ENCODE results near the gene SIRT2. TPM values are rescaled to one million over a fixed set of nuclear protein-coding genes. Genes with fewer than 3 reads are reported as not detected.

Gene SIRT2
- total RNA-seq, 2 experiments from 2014 or later = 25.5 to 32.1 TPM

DNA sequence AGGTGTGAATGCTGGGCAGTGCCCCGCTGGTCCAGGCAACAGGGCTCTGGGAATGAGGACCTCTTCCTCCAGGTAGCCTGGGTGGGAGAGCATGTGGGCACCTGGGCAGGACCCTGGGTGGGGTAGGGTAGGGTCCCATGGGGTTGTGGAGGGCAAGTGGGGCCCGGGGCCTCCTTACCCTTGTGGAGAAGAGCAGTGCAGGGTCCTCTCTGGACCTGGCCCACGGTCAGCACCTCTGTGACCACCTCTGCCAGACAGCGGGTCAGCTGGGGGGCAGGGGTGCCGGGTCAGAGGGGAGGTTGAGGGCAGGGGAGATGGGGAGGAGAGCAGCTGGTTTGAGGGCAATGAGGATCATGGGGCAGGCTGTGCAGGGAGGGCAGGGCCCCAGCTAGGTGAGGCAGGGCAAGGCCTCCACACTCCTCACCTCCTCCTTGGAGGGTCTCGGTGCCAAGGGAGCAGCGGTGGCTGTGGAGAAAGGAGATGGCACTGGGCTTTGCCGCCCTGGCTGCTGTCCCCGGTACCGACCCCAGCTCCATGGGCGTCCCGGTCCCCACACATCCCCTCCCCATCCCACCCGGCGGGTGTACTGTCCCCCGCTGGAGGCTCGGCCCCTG is 12.1 kb upstream of the SIRT2 start:
- no peaks in the 10 kb centered on the region for H4K20me1 ChIP-seq (ENCODE audit: insufficient read depth, low read length)
- H3K4me3 ChIP-seq (ENCODE audit: low read depth, low read length, poor library complexity, severe bottlenecking) = no peak overlapping the region
- no peak overlapping the region for H3K4me2 ChIP-seq (ENCODE audit: low read length)
- no peaks in the 10 kb centered on the region for H3K79me2 ChIP-seq (ENCODE audit: insufficient read depth, low read depth, low read length)
- H3K9me3 ChIP-seq (ENCODE audit: low read length) = no peaks in the 10 kb centered on the region
- no peaks in the 10 kb centered on the region for H3K4me1 ChIP-seq (ENCODE audit: insufficient read depth, low read length, poor library complexity, severe bottlenecking)
- H3K27ac ChIP-seq (ENCODE audit: low read depth, low read length, poor library complexity, severe bottlenecking) = no peak overlapping the region
- peaks cover 18% of the 10 kb centered on the region for H3K36me3 ChIP-seq (ENCODE audit: insufficient read depth, low read length)
- TF ChIP-seq, protein P1, sequence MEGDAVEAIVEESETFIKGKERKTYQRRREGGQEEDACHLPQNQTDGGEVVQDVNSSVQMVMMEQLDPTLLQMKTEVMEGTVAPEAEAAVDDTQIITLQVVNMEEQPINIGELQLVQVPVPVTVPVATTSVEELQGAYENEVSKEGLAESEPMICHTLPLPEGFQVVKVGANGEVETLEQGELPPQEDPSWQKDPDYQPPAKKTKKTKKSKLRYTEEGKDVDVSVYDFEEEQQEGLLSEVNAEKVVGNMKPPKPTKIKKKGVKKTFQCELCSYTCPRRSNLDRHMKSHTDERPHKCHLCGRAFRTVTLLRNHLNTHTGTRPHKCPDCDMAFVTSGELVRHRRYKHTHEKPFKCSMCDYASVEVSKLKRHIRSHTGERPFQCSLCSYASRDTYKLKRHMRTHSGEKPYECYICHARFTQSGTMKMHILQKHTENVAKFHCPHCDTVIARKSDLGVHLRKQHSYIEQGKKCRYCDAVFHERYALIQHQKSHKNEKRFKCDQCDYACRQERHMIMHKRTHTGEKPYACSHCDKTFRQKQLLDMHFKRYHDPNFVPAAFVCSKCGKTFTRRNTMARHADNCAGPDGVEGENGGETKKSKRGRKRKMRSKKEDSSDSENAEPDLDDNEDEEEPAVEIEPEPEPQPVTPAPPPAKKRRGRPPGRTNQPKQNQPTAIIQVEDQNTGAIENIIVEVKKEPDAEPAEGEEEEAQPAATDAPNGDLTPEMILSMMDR (conservative IDR thresholded peaks at IDR 0.05; ENCODE audit: low read length) = no peak
- no peak for TF ChIP-seq EZH2phosphoT487 (IDR thresholded peaks at IDR 0.05; ENCODE audit: borderline replicate concordance, low read depth, low read length)
- ChIA-PET CTCF (ENCODE audit: unreplicated experiment) (no interaction called here), POLR2A (interaction anchor here (0.6 kb wide), 1 partner anchor 105 kb away, joined by 5 read pairs; no protein-coding TSS in a partner anchor)
- no peak for DNase-seq (ENCODE audit: low spot score)
- no TSS peak for BruUV-seq (replicated peaks)
- intact Hi-C loops (cut with micrococcal nuclease; ENCODE audit: unreplicated experiment) = no loop called here
- no peak overlapping the region for H2AFZ ChIP-seq (ENCODE audit: low read length)
- no peaks in the 10 kb centered on the region for H3K9me2 ChIP-seq (ENCODE audit: insufficient read depth, low read length)

DNA sequence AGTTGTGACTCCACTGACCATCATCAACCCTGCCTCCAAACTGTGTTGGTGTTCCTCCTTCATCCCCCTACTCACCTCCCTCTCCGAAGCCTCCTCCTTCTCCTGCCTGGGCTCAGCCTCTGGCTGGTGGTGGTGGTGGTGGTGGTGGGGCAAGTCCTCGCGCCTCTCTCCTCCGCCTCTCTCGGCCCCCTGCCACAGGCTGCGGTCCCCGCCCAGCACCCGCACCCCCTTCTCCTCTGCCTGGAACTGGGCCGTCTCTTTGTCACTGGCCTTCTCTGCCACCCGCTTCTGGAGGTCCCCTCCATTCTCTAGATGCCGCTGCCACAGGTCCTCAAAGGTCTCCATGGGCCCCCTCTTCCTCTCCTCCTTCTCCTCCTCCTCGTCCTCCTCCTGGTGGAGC is 11.1 kb upstream of the SIRT2 start:
- CTCF ChIA-PET (ENCODE audit: unreplicated experiment) = no interaction called here
- no peak overlapping the region for H3K4me3 ChIP-seq (ENCODE audit: low read depth, low read length, poor library complexity, severe bottlenecking)
- intact Hi-C loops (cut with micrococcal nuclease; ENCODE audit: unreplicated experiment) = no loop called here

DNA sequence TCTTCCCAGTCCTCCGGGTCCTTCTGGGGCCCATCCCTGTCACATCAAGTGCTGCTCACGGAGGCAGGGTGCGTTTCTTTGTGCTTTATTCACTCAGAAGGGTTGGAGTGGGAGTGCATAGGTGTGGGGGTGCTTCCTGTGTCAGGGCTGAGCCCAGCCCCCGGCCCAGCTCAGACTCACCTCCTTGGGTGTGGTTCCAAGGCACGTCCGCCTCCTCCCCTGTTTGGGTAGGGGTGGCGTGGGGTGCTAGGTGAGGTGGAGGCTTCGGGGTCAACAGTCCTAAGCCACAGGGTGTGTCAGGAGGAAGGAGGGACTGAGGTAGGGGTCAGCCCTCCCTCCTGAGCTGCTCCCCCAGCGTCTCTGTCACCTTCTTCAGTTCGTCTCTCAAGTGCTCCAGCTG is 9.5 kb upstream of the SIRT2 start:
- no peaks in the 10 kb centered on the region for H3K9me3 ChIP-seq (ENCODE audit: low read length)
- no peak overlapping the region for H3K4me3 ChIP-seq (ENCODE audit: low read depth, low read length, poor library complexity, severe bottlenecking)
- no peak overlapping the region for H2AFZ ChIP-seq (ENCODE audit: low read length)
- no peak for DNase-seq (ENCODE audit: low spot score)
- ChIA-PET POLR2A (no interaction called here), CTCF (ENCODE audit: unreplicated experiment) (no interaction called here)
- no peaks in the 10 kb centered on the region for H3K4me1 ChIP-seq (ENCODE audit: insufficient read depth, low read length, poor library complexity, severe bottlenecking)
- TF ChIP-seq, protein P1 (conservative IDR thresholded peaks at IDR 0.05; ENCODE audit: low read length) = no peak
- TF ChIP-seq EZH2phosphoT487 (IDR thresholded peaks at IDR 0.05; ENCODE audit: borderline replicate concordance, low read depth, low read length) = no peak
- no TSS peak for BruUV-seq (replicated peaks)
- H3K79me2 ChIP-seq (ENCODE audit: insufficient read depth, low read depth, low read length) = no peaks in the 10 kb centered on the region
- intact Hi-C loops (cut with micrococcal nuclease; ENCODE audit: unreplicated experiment) = no loop called here
- H3K27ac ChIP-seq (ENCODE audit: low read depth, low read length, poor library complexity, severe bottlenecking) = no peak overlapping the region
- no peak overlapping the region for H3K4me2 ChIP-seq (ENCODE audit: low read length)
- H3K9me2 ChIP-seq (ENCODE audit: insufficient read depth, low read length) = no peaks in the 10 kb centered on the region
- H3K36me3 ChIP-seq (ENCODE audit: insufficient read depth, low read length) = peaks cover 26% of the 10 kb centered on the region
- no peaks in the 10 kb centered on the region for H4K20me1 ChIP-seq (ENCODE audit: insufficient read depth, low read length)

More for the DNA sequence above, 11.1 kb upstream of the SIRT2 start:
- H3K36me3 ChIP-seq (ENCODE audit: insufficient read depth, low read length) = peaks cover 23% of the 10 kb centered on the region
- H3K9me3 ChIP-seq (ENCODE audit: low read length) = no peaks in the 10 kb centered on the region
- POLR2A ChIA-PET = no interaction called here
- DNase-seq (ENCODE audit: low spot score) = no peak
- no peaks in the 10 kb centered on the region for H3K4me1 ChIP-seq (ENCODE audit: insufficient read depth, low read length, poor library complexity, severe bottlenecking)
- no peaks in the 10 kb centered on the region for H3K9me2 ChIP-seq (ENCODE audit: insufficient read depth, low read length)
- H2AFZ ChIP-seq (ENCODE audit: low read length) = no peak overlapping the region
- H3K79me2 ChIP-seq (ENCODE audit: insufficient read depth, low read depth, low read length) = no peaks in the 10 kb centered on the region
- no peaks in the 10 kb centered on the region for H4K20me1 ChIP-seq (ENCODE audit: insufficient read depth, low read length)
- BruUV-seq (replicated peaks) = no TSS peak
- no peak overlapping the region for H3K27ac ChIP-seq (ENCODE audit: low read depth, low read length, poor library complexity, severe bottlenecking)
- no peak for TF ChIP-seq EZH2phosphoT487 (IDR thresholded peaks at IDR 0.05; ENCODE audit: borderline replicate concordance, low read depth, low read length)
- TF ChIP-seq, protein P1 (conservative IDR thresholded peaks at IDR 0.05; ENCODE audit: low read length) = no peak
- no peak overlapping the region for H3K4me2 ChIP-seq (ENCODE audit: low read length)
